GM19468 (cell line): ENCODE data around the gene PER1.

ENCODE experiments used
- ATAC-seq: cut with Tn5 transposase; IDR thresholded peaks from one replicate; pipeline ENCODE4 v1.9.1; 2021; ENCODE audit warnings: mild to moderate bottlenecking, moderate library complexity, moderate number of reproducible peaks; ENCODE audit not compliant: unreplicated experiment; ENCODE audit errors: extremely low read depth

The PER1 gene

DNA sequence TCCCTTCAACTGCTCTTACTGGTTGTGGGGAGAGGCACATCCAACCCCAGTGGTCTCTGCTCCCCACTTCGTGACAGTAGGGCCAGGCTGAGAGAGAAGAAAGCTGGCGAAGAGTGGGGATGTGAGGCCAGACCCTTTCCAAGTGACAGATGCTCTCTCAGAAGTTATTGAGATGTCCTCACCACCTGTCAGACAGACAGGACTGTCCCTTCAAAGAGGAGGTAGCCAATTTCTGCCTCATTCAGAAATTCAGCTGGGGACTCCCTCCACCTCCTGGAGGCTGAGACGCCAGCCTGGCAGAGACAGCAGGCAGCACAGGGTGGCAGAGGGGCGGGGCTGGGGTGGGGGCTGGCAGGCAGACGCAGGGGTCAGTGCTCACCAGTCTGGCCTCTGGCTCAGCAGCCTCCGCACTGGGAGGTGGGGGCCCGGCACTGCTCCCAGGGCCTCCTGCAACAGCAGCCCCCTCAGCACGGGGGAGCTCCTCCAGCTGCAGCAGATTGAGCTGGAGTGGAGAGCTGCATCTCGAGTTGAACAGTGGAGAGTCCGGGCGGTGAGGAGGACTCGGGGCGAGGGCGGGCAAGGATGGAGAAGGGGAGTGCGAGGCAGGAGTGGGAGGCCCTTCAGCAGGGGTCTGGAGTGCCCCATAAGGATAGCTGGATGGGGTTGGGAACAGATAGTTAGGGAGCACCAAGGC, 9.2 kb downstream of the PER1 start:
- ATAC-seq, result no peak

- ATAC-seq, result no peak
Measured at GRCh38 chr17:8142158-8142886, 9.9 kb downstream of the PER1 start.

DNA sequence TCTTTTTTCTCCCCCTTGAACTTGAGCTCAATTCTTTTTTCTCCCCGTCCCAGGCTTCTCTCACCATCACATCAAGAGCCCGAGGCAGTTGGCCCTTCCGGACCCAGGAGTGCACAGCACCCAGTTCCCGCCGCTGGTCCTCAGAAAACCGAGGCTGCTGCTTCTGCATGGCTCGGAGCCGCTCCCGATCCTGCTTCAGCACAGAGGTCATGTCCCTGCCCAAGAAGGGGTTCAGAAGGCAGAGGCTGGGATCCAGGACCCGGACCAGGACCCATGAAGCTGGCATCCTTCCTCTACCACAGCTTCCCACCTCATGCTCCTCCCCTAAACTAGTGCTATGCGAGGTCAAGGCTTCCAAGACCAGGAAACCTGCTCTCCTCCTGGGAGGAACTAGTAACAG, 10.5 kb downstream of the PER1 start:
- ATAC-seq, result no peak

- ATAC-seq, result no peak
Measured at GRCh38 chr17:8141045-8141444, 11.2 kb downstream of the PER1 start.

GRCh38 chr17:8140065-8141029, 11.9 kb downstream of the PER1 start:
- ATAC-seq, result no peak

- ATAC-seq, result peak; percentile 49
Measured at GRCh38 chr17:8138672-8139371, 13.4 kb downstream of the PER1 start.

GRCh38 chr17:8138374-8138671, 13.9 kb downstream of the PER1 start:
- ATAC-seq, result peak; percentile 12

GRCh38 chr17:8137645-8138373, 14.4 kb downstream of the PER1 start:
- ATAC-seq, result no peak

DNA sequence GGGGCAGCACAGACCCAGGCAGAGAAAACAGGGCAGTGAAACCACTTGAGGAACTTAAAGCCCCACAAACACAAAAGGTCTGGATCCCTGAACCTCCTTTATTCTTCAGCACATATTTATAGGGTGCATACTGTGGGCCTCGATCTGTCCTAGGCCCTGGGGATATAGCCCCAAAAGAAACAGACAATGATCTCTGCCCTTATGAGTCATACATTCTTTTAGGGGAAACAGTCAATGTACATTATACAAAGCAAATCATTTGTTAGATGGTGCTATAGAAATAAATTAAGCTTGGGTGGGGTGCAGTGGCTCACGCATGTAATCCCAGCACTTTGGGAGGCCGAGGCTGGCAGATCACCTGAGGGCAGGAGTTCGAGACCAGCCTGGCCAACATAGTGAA, 18.3 kb downstream of the PER1 start:
- ATAC-seq, result no peak

DNA sequence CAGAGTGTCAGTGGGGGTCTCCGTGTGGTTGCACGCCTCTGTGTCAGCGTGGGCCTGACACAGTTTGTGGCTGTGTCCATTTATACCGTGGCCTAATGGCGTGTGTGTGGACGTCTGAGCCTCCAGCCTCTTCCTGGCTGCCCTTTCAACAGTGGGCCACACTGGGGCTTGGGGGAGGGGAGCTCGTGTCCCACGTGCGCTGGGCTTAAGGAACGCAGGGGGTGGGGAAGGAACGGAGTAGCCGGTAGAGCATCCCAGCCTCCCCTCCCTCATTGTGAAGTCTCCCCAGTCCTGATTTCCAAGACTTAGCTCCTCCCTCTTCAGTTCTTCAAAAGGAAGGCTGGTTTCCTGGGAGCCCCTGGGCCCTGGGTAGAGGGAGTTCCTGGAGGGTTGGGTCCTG, 18.8 kb downstream of the PER1 start:
- no peak for ATAC-seq

DNA sequence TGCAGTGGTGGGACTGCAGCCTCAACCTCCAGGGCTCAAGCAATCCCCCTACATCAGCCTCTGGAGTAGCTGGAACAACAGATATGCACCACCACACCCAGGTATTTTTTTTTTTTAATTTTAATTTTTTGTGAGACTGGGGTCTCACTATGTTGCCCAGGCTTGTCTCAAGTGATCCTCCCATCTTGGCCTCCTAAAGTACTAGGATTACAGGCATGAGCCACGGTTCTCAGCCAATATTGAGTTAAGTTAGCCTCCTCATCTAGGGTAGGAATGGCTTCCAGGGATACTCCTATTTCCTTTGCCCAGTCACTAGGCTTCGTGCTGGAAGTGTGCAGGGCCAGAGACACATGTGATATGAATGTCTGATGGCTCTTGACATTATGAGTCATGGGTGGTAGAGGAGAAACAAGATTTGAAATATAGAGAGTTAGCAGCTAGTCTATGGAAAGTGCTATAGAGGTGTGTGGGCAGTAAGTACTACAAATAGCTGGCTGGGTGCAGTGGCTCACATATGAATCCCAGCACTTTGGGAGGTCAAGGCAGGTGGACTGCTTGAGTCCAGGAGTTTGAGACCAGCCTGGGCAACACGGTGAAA, 20.3 kb downstream of the PER1 start:
- no peak for ATAC-seq

DNA sequence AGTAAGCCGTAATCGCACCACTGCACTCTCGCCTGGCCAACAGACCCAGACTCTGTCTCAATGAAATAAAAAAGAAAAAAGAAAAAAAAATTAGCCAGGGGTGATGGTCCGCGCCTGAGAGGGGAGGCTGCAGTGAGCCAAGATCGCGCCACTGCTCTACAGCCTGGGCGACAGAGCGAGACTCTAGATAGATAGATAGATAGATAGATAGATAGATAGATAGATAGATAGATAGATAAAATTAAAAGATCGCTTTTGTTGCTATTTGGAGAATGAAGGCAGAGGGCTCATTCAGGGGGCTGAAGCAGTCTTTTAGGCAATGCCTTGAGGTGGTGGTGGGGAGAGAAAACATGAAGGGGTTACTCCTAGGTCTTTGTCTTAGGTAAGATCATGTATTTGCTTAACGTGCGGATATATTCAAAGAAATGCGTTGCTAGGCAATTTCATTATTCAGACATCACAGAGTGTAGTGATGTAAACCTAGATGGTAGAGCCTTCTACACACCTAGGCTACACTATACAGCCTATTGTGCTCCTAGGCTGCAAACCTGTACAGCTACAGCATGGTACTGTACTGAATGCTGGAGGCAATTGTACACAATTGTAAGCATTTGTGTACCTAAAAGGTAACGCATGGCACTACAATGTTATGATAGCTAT, 23.9 kb downstream of the PER1 start:
- no peak for ATAC-seq

GRCh38 chr17:8126491-8127066, 25.6 kb downstream of the PER1 start:
- no peak for ATAC-seq

- ATAC-seq, result no peak
Measured at GRCh38 chr17:8125947-8126490, 26.2 kb downstream of the PER1 start.

GRCh38 chr17:8125154-8125946, 26.9 kb downstream of the PER1 start:
- no peak for ATAC-seq

DNA sequence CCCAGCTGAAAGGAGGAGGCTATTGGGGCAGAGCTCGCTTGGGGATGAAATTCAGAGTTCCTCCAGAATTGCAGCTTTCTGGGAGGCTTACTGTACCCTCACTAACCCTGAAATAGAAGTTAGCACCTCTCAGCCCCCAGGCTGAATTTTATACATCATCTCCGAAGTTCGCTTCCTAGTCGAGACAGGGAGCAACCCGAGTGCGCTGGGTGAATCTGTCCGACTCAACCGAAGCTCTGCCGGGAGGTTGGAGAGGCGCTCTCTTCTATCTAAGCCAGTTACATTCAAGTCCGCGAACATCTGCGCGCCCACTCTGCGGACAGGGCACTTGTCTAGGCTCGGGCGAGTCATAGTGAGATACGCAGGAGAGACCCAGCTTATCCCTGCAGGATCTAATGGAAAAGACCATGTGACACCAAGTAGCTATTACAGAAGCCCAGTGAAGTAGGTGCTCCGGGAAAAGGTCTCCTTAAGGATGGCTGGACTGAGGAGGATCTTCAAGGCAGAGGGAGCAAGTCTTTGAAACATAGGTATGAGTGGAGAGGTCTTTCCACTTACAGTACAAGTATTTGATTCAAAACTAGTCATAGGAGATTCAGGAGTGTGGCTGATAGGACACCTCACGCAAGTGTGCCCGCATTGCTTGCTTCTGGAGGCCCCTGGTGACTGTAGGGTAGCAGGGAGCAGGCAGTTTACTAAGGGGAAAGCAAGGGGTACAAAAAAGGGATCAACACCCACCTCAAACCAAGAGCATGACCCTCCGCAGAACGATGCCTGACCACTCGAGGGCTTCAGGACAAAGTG, 27.7 kb downstream of the PER1 start:
- no peak for ATAC-seq
